ENCODE data around the gene MTURN.

DNA sequence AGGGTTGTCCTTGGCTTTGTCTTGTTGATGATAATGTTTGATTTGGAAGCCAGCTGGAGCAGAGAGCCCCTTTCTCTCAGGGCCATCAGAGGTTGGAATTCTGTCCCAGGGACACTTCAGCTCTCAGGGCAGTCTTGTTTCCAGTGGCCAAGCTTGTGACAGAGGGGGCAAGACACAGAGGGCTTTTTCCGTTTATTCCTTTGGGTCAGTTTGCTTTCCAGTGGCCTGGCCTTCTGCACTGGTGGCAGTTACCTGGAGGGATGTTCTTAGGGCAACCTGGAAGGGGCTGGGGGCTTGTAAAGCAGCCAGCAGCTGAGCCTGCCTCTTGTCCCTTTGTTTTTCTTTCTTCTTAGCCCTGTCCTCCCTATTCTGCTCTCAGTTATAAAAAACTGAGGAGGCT, 62.7 kb downstream of the MTURN start:
- TF ChIP-seq, protein P1, sequence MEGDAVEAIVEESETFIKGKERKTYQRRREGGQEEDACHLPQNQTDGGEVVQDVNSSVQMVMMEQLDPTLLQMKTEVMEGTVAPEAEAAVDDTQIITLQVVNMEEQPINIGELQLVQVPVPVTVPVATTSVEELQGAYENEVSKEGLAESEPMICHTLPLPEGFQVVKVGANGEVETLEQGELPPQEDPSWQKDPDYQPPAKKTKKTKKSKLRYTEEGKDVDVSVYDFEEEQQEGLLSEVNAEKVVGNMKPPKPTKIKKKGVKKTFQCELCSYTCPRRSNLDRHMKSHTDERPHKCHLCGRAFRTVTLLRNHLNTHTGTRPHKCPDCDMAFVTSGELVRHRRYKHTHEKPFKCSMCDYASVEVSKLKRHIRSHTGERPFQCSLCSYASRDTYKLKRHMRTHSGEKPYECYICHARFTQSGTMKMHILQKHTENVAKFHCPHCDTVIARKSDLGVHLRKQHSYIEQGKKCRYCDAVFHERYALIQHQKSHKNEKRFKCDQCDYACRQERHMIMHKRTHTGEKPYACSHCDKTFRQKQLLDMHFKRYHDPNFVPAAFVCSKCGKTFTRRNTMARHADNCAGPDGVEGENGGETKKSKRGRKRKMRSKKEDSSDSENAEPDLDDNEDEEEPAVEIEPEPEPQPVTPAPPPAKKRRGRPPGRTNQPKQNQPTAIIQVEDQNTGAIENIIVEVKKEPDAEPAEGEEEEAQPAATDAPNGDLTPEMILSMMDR (IDR thresholded peaks at IDR 0.05; ENCODE audit: insufficient read depth, low read length, poor library complexity, severe bottlenecking) = no peak
- TF ChIP-seq EZH2phosphoT487 (conservative IDR thresholded peaks at IDR 0.05; ENCODE audit: low read length) = no peak
